Stomach (tissue), 9 donors: Measurements from ENCODE around the gene TIMM44. TPM values are rescaled to one million over a fixed set of nuclear protein-coding genes. Genes with fewer than 3 reads are reported as not detected.

Experiments used
- DNase-seq, 2 donors: peaks; one replicate each; pipeline versions ENCODE4 v3.0.0 to v3.0.0-alpha.2; 2013 to 2019
- H3K27ac ChIP-seq, 5 donors: fragments of 200-600 bp in 4 of 5; sonication (generic) in 4 of 5; one replicate each; pipeline ENCODE4 v1.5.1; 2013 to 2019; ENCODE audit warnings: mild to moderate bottlenecking in 1 of 5, moderate library complexity in 1 of 5
- H3K27me3 ChIP-seq, 3 donors: fragments of 200-600 bp; sonication (generic); one replicate each; pipeline ENCODE4 v1.5.1; 2017 to 2019; ENCODE audit warnings: mixed run types in 1 of 3
- H3K36me3 ChIP-seq, 4 donors: fragments of 200-600 bp; sonication (generic); 1 replicate in 3 of 4; 2 replicates in 1 of 4; pipeline ENCODE4 v1.5.1; 2016 to 2019
- H3K4me1 ChIP-seq, 4 donors: fragments of 200-600 bp; sonication (generic); one replicate each; pipeline ENCODE4 v1.5.1; 2016 to 2019
- H3K4me3 ChIP-seq, 4 donors: fragments of 200-600 bp; sonication (generic) in 3 of 4; one replicate each; pipeline ENCODE4 v1.5.1; 2016 to 2019; ENCODE audit warnings: mild to moderate bottlenecking in 1 of 4
- H3K9me3 ChIP-seq, 4 donors: fragments of 200-600 bp; sonication (generic); one replicate each; pipeline ENCODE4 v1.5.1; 2016 to 2019
- CTCF ChIP-seq, 7 experiments: fragments of 450-650 bp in 4 of 7; fragments of 200-600 bp in 3 of 7; sonication (generic) in 3 of 7; IDR thresholded peaks; one replicate each; pipeline ENCODE4 v1.5.1; 2016 to 2019; ENCODE audit warnings: antibody characterized with exemption in 7 of 7, control low read depth in 2 of 7, mild to moderate bottlenecking in 1 of 7
- EP300 ChIP-seq: sonication (generic); formaldehyde crosslinking; IDR thresholded peaks from one replicate; pipeline ENCODE4 v1.6.1; 2017; ENCODE audit warnings: antibody characterized with exemption
- POLR2A ChIP-seq, 4 donors: fragments of 450-650 bp; IDR thresholded peaks; one replicate each; pipeline ENCODE4 v1.6.1; 2016; ENCODE audit warnings: antibody characterized with exemption in 4 of 4, control low read depth in 2 of 4, mild to moderate bottlenecking in 1 of 4, moderate library complexity in 1 of 4
- POLR2AphosphoS5 ChIP-seq, 3 donors: sonication (generic); formaldehyde crosslinking; IDR thresholded peaks; one replicate each; pipeline ENCODE4 v1.6.1; 2016; ENCODE audit warnings: antibody characterized with exemption in 3 of 3
- WGBS, 5 donors: extraction: QIAGEN DNeasy Blood & Tissue Kit in 3 of 5; methylation state at CpG; one replicate each; pipeline versions ENCODE4 v1.1.5 to v1.1.7; 2013 to 2018; 5-methylcytosine and 5-hydroxymethylcytosine counted together
- intact Hi-C: fragments of 100-400 bp; cut with DNase I; formaldehyde crosslinking; loops from one replicate; pipeline ENCODE4 v1.15.1; 2023; ENCODE audit warnings: low total_unique reads
- polyA plus RNA-seq, 3 donors: library from polyadenylated mRNA; stranded (reverse); fragments of 200-250 nt; gene quantifications; one replicate each; pipeline ENCODE4 v1.2.3, GENCODE V29; 2013
- total RNA-seq, 5 donors: library from RNA; depleted of rRNA; stranded (reverse); fragments of >200 nt; gene quantifications; one replicate each; pipeline versions ENCODE4 v1.1.0 to v1.2.3, GENCODE V29; 2014 to 2016
- donor health status: healthy with polysubstance abuse.
- donor health status: Bipolar disorder and iron deficiency.
- donor health status: healthy.

The TIMM44 gene
- total and polyA plus RNA-seq, 8 donors, result 41.0 to 123 (median 52.8) TPM

- intact Hi-C loops, result no loop called here
- WGBS, 5 donors, result 73 to 81% (median 78%) methylated on average over 7 of the region's 7 CpGs
- TF ChIP-seq POLR2AphosphoS5 (IDR thresholded peaks at IDR 0.05) (no peak), EP300 (no peak), POLR2A (IDR thresholded peaks at IDR 0.05) (no peak), CTCF (IDR thresholded peaks at IDR 0.05) (no peak)
- no peak overlapping the region for H3K4me3 ChIP-seq
- peaks cover 52 to 100% (median 99%) of the 10 kb centered on the region in 4 donors for H3K36me3 ChIP-seq
- no peaks in the 10 kb centered on the region for H3K9me3 ChIP-seq
- peaks cover 3 to 12% (median 10%) of the 10 kb centered on the region in 4 donors for H3K4me1 ChIP-seq
- no peaks in the 10 kb centered on the region for H3K27me3 ChIP-seq
- H3K27ac ChIP-seq, result peak overlapping the region in 1 of 5 donors; percentile 57
- DNase-seq, result no peak
Measured at GRCh38 chr19:7981199-7981598, 37.7 kb upstream of the TIMM44 start.

DNA sequence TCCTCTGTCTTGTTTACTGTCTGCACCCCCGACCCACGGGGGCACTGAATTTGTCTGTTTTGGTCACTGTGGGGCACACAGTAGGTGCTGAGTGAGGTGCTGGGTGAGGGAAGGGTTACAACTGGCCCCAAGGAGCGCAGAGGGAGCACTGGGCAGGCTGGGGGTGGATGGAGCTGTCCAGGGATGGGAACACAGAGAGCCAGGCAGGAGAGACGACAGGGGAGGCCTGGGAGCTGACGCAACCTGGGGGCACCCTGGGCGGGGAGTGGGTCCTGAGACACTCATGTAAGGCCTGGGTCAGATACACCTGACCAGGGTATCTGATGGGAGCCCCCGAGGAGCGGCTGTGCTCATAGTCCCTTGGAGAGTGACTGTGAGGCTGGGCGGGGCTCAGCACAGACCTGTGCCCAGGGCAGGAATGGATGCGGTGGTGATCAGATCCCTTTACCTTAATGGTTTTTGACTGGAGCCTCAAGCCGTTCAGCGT lies 37.2 kb upstream of the TIMM44 start:
- Histone ChIP-seq H3K4me3 (no peak overlapping the region), H3K27me3 (no peaks in the 10 kb centered on the region), H3K4me1 (peaks cover 0 to 7% (median 5%) of the 10 kb centered on the region in 4 donors), H3K9me3 (no peaks in the 10 kb centered on the region), H3K36me3 (peaks cover 49 to 97% (median 95%) of the 10 kb centered on the region in 4 donors), H3K27ac (no peak overlapping the region)
- no peak for TF ChIP-seq CTCF (IDR thresholded peaks at IDR 0.05)
- TF ChIP-seq POLR2A (IDR thresholded peaks at IDR 0.05), result no peak
- no peak for TF ChIP-seq EP300
- no peak for TF ChIP-seq POLR2AphosphoS5 (IDR thresholded peaks at IDR 0.05)
- intact Hi-C loops, result no loop called here
- DNase-seq, result no peak
- WGBS, 5 donors, result 85 to 90% (median 88%) methylated on average over 11 to 12 of the region's 12 CpGs

DNA sequence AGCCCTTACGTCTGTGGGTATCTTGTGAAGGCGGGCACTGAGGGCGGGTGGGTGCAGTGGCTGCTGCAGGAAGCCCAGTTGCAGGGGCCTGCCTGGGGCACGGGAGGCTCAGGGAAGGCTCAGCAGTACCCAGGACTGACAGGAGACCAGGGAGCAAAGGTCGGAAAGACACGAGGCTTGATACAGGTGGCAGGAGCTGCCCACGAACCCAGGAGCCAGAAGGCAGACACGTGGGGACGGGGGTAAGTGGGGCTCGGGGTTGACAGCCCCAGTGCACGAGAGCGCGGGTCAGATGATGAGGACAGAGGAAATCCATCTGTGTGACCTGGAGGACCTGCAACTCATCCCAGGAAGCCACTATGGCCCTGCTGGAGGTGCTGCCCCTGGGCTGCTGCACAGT lies 36.7 kb upstream of the TIMM44 start:
- no peak for TF ChIP-seq POLR2AphosphoS5 (IDR thresholded peaks at IDR 0.05)
- TF ChIP-seq POLR2A (IDR thresholded peaks at IDR 0.05), result no peak
- TF ChIP-seq EP300, result no peak
- no peak for TF ChIP-seq CTCF (IDR thresholded peaks at IDR 0.05)
- no peak for DNase-seq
- WGBS, 5 donors, result 83 to 89% (median 87%) methylated on average over 12 to 13 of the region's 13 CpGs
- Histone ChIP-seq H3K27ac (no peak overlapping the region), H3K36me3 (peaks cover 49 to 97% (median 94%) of the 10 kb centered on the region in 4 donors), H3K9me3 (no peaks in the 10 kb centered on the region), H3K4me1 (peaks cover 0 to 4% (median 2%) of the 10 kb centered on the region in 4 donors), H3K4me3 (no peak overlapping the region), H3K27me3 (no peaks in the 10 kb centered on the region)
- intact Hi-C loops, result no loop called here

DNA sequence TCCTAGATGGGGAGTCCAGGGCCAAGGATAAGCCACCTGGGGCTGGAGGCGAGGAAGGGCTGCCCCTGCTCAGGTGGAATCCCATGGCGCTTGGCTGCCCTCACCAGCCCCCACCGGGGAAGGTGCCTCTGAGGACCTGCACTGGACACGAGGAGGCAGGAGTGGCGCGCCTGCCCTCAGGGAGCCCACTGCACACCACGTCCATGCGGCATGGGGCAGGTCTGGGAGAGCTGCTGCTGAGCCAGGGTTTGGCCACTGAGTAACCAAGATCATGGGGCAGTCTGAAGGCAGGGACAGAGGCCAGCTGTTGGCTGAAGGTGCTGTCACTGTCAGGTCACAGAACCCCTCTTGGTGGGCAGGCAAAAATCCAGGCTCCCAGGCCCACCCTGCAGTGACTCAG lies 36.1 kb upstream of the TIMM44 start:
- intact Hi-C loops, result no loop called here
- TF ChIP-seq EP300, result no peak
- no peak for TF ChIP-seq CTCF (IDR thresholded peaks at IDR 0.05)
- TF ChIP-seq POLR2AphosphoS5 (IDR thresholded peaks at IDR 0.05), result no peak
- TF ChIP-seq POLR2A (IDR thresholded peaks at IDR 0.05), result no peak
- H3K4me1 ChIP-seq, result peaks cover 0 to 3% (median 0%) of the 10 kb centered on the region in 4 donors
- no peaks in the 10 kb centered on the region for H3K9me3 ChIP-seq
- no peak for DNase-seq
- no peak overlapping the region for H3K4me3 ChIP-seq
- WGBS, 5 donors, result 84 to 93% (median 89%) methylated on average over 7 to 8 of the region's 8 CpGs
- no peak overlapping the region for H3K27ac ChIP-seq
- H3K36me3 ChIP-seq, result peaks cover 50 to 97% (median 94%) of the 10 kb centered on the region in 4 donors
- no peaks in the 10 kb centered on the region for H3K27me3 ChIP-seq
